Measurements from ENCODE around the gene L3MBTL1.

GRCh38 chr20:43473381-43473704 is 34.2 kb upstream of the L3MBTL1 start:
- no peak for TF ChIP-seq CTCF (IDR thresholded peaks at IDR 0.05)
- TF ChIP-seq POLR2AphosphoS5 (IDR thresholded peaks at IDR 0.05) = no peak

All from breast epithelium (tissue), 3 donors.